Measurements from ENCODE around the gene C15orf62.

DNA sequence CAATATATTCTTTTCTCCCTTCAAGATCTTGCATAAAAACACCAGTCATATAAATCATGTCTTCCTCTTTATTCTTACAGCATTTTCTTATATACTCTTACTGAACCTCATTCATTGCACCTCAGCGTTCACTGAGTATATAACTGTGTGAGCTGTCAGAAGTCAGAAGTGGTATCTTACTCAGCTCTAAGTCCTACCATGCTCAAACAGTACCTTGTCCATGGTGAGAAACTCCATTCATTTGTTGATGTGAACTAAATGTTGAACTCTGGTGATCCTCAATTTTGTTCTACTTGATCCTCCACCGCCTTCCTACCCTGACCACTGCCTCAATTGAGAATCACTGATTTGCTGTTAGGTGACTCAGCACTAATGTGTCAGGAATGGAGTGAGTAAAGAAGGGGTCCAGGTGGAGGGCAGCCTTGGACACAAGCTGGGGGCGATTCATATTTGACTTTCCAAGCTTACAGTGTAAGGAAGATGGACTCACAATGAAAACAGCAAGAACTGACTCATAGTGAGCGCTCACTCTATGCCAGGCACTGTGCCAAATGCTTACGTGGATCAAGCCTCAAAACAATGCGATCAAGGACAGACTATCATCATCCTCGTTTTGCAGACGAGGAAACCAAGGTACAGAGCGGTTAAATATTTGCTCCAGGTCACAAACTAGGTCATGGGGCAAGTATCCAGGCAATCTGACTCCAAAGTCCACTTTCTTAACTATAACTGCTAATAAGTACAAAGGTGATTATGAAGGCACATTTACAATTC lies 23.6 kb downstream of the C15orf62 start:
- TF ChIP-seq ZNF384 (IDR thresholded peaks at IDR 0.05), result no peak
- no peak for TF ChIP-seq SUZ12 (IDR thresholded peaks at IDR 0.05)
- TF ChIP-seq TARDBP (IDR thresholded peaks at IDR 0.05), result no peak
- TF ChIP-seq NFRKB (IDR thresholded peaks at IDR 0.05), result no peak
- TF ChIP-seq SP1 (IDR thresholded peaks at IDR 0.05), result no peak
- no peak for TF ChIP-seq FOXA1 (IDR thresholded peaks at IDR 0.05)
- TF ChIP-seq FOXK2 (IDR thresholded peaks at IDR 0.05), result no peak
- TF ChIP-seq ELF4 (IDR thresholded peaks at IDR 0.05), result no peak
- no peak for TF ChIP-seq ARNT (IDR thresholded peaks at IDR 0.05)
- TF ChIP-seq L3MBTL2 (conservative IDR thresholded peaks at IDR 0.05), result no peak
- TF ChIP-seq FOXM1 (IDR thresholded peaks at IDR 0.05; ENCODE audit: borderline replicate concordance), result no peak
- no peak for TF ChIP-seq CTBP1 (IDR thresholded peaks at IDR 0.05; ENCODE audit: borderline replicate concordance)
